ENCODE measurements around the gene CREB5. TPM values are rescaled to one million over a fixed set of nuclear protein-coding genes. Genes with fewer than 3 reads are reported as not detected.

Gene CREB5
- total RNA-seq, 1 donor from 2014 or later: 4.6 TPM

GRCh38 chr7:28681693-28682310, 269.5 kb downstream of the CREB5 start:
- DNase-seq (ENCODE audit: low spot score, unreplicated experiment): no peak
- peaks cover 5% of the 10 kb centered on the region for H3K4me1 Mint-ChIP-seq (ENCODE audit: low read depth)
- no peak overlapping the region for H3K27ac Mint-ChIP-seq
- no peaks in the 10 kb centered on the region for H3K36me3 Mint-ChIP-seq (ENCODE audit: insufficient read depth)
- no peaks in the 10 kb centered on the region for H3K9me3 Mint-ChIP-seq (ENCODE audit: low read depth)
- no peak overlapping the region for H3K4me3 Mint-ChIP-seq (ENCODE audit: low read depth)
- H3K27me3 Mint-ChIP-seq: peaks cover 23% of the 10 kb centered on the region
- TF ChIP-seq, protein P1, sequence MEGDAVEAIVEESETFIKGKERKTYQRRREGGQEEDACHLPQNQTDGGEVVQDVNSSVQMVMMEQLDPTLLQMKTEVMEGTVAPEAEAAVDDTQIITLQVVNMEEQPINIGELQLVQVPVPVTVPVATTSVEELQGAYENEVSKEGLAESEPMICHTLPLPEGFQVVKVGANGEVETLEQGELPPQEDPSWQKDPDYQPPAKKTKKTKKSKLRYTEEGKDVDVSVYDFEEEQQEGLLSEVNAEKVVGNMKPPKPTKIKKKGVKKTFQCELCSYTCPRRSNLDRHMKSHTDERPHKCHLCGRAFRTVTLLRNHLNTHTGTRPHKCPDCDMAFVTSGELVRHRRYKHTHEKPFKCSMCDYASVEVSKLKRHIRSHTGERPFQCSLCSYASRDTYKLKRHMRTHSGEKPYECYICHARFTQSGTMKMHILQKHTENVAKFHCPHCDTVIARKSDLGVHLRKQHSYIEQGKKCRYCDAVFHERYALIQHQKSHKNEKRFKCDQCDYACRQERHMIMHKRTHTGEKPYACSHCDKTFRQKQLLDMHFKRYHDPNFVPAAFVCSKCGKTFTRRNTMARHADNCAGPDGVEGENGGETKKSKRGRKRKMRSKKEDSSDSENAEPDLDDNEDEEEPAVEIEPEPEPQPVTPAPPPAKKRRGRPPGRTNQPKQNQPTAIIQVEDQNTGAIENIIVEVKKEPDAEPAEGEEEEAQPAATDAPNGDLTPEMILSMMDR (IDR thresholded peaks at IDR 0.05; ENCODE audit: unreplicated experiment): no peak

DNA sequence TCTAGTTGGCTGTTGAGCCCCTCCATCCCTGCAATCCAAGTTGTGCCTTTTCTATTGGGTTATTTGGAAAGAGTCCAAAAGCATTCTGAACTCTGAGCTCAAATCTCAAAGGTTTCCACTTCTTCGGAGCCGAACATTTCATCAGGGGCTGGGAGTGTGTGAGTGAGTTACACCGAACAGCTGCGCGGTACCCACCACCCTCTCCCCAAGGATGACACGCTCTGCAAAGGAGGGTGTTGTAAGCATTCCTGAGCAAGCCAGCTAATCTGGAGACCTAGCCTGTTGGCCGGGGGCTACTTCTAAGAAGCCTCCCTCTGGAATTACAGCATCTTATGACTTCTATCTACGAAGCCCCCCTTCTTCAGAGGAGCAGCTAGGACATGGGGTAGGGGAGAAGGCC, 270.5 kb downstream of the CREB5 start:
- peaks cover 23% of the 10 kb centered on the region for H3K27me3 Mint-ChIP-seq
- no peaks in the 10 kb centered on the region for H3K9me3 Mint-ChIP-seq (ENCODE audit: low read depth)
- DNase-seq (ENCODE audit: low spot score, unreplicated experiment): no peak
- H3K4me3 Mint-ChIP-seq (ENCODE audit: low read depth): no peak overlapping the region
- H3K27ac Mint-ChIP-seq: peak overlapping the region; percentile 29
- no peaks in the 10 kb centered on the region for H3K36me3 Mint-ChIP-seq (ENCODE audit: insufficient read depth)
- peaks cover 5% of the 10 kb centered on the region for H3K4me1 Mint-ChIP-seq (ENCODE audit: low read depth)
- TF ChIP-seq, protein P1 (IDR thresholded peaks at IDR 0.05; ENCODE audit: unreplicated experiment): no peak

DNA sequence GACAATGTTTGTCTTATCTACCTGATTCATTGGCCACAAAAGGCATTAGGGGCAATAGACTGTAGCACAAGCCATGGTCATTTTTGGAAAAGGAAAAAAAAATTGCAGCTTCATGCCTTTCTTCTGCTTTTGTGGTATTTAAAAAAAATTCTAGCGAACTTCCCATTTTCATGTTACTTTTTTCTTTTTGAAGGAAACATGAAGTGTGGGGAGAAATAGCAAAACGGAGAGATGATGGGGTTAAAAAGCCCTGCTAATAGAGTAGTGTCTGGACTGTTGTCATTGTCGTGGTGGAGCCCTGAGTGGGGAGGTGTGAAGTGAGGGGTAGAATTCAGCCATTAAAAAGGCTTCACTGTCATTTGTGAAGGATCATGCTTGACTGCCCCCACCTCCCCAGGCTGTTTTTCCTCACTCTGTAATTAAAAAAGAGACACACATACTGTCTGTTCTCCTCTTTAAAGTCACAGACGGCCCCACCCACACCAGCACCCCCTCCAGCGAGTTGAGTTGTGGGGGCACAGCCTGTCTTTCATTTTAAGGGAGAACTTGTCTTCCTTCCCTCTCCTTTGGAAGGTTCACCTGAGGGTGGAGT, 272.4 kb downstream of the CREB5 start:
- Mint-ChIP-seq H3K4me3 (ENCODE audit: low read depth) (no peak overlapping the region), H3K27ac (no peak overlapping the region)

GRCh38 chr7:28685242-28685643, 272.9 kb downstream of the CREB5 start:
- no peak overlapping the region for H3K27ac Mint-ChIP-seq
- H3K9me3 Mint-ChIP-seq (ENCODE audit: low read depth): no peaks in the 10 kb centered on the region
- H3K4me1 Mint-ChIP-seq (ENCODE audit: low read depth): peaks cover 5% of the 10 kb centered on the region
- no peak for DNase-seq (ENCODE audit: low spot score, unreplicated experiment)
- H3K36me3 Mint-ChIP-seq (ENCODE audit: insufficient read depth): no peaks in the 10 kb centered on the region
- peaks cover 29% of the 10 kb centered on the region for H3K27me3 Mint-ChIP-seq
- TF ChIP-seq, protein P1 (IDR thresholded peaks at IDR 0.05; ENCODE audit: unreplicated experiment): no peak
- no peak overlapping the region for H3K4me3 Mint-ChIP-seq (ENCODE audit: low read depth)

More for the DNA sequence above, 272.4 kb downstream of the CREB5 start:
- peaks cover 29% of the 10 kb centered on the region for H3K27me3 Mint-ChIP-seq
- no peaks in the 10 kb centered on the region for H3K9me3 Mint-ChIP-seq (ENCODE audit: low read depth)
- TF ChIP-seq, protein P1 (IDR thresholded peaks at IDR 0.05; ENCODE audit: unreplicated experiment): no peak
- no peaks in the 10 kb centered on the region for H3K36me3 Mint-ChIP-seq (ENCODE audit: insufficient read depth)
- H3K4me1 Mint-ChIP-seq (ENCODE audit: low read depth): peaks cover 5% of the 10 kb centered on the region
- DNase-seq (ENCODE audit: low spot score, unreplicated experiment): no peak

- TF ChIP-seq, protein P1 (IDR thresholded peaks at IDR 0.05; ENCODE audit: unreplicated experiment): no peak
- H3K4me3 Mint-ChIP-seq (ENCODE audit: low read depth): no peak overlapping the region
- no peak for DNase-seq (ENCODE audit: low spot score, unreplicated experiment)
- H3K36me3 Mint-ChIP-seq (ENCODE audit: insufficient read depth): no peaks in the 10 kb centered on the region
- H3K4me1 Mint-ChIP-seq (ENCODE audit: low read depth): peaks cover 5% of the 10 kb centered on the region
- H3K9me3 Mint-ChIP-seq (ENCODE audit: low read depth): no peaks in the 10 kb centered on the region
- H3K27ac Mint-ChIP-seq: no peak overlapping the region
- peaks cover 28% of the 10 kb centered on the region for H3K27me3 Mint-ChIP-seq
These were observed 273.5 kb downstream of the CREB5 start for GRCh38 chr7:28685644-28686417.

Data from progenitor cell of endocrine pancreas (in vitro differentiated cells).